Pulmonary artery endothelial cell (primary cell): ENCODE measurements around the gene CD247. TPM values are rescaled to one million over a fixed set of nuclear protein-coding genes. Genes with fewer than 3 reads are reported as not detected.

Source experiments
- DNase-seq: peaks from one replicate; pipeline ENCODE4 v3.0.0-alpha.2; 2011; ENCODE audit warnings: low read depth, low spot score
- total RNA-seq: library from RNA; depleted of rRNA; stranded (reverse); fragments of >200 nt; gene quantifications from 2 replicates; pipeline ENCODE4 v1.2.3, GENCODE V29; 2014

CD247 gene
- total RNA-seq, 1 donor from 2014 or later: 0.33 TPM

DNA sequence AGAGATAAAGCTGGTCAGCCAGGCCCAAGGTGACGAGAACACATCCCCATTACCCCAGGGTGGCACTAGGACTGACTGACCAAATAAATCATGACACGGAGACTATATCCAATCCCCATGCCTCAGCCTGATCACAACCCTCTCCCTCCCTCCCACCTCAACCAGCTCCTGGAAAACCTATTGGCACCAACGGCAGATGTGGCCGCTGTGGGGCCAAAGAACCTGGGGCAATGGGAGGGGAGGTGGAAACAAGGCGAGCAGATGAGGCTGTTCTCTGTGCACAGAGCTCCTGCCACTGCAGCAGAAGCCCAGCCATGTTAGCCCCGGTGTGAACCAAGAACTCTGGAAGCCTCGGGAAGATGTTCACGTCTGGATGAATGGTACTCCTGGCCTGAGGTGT lies 77.6 kb downstream of the CD247 start:
- no peak for DNase-seq

GRCh38 chr1:167440345-167440744 lies 78.0 kb downstream of the CD247 start:
- no peak for DNase-seq

GRCh38 chr1:167439301-167439988 lies 78.9 kb downstream of the CD247 start:
- DNase-seq: no peak

DNA sequence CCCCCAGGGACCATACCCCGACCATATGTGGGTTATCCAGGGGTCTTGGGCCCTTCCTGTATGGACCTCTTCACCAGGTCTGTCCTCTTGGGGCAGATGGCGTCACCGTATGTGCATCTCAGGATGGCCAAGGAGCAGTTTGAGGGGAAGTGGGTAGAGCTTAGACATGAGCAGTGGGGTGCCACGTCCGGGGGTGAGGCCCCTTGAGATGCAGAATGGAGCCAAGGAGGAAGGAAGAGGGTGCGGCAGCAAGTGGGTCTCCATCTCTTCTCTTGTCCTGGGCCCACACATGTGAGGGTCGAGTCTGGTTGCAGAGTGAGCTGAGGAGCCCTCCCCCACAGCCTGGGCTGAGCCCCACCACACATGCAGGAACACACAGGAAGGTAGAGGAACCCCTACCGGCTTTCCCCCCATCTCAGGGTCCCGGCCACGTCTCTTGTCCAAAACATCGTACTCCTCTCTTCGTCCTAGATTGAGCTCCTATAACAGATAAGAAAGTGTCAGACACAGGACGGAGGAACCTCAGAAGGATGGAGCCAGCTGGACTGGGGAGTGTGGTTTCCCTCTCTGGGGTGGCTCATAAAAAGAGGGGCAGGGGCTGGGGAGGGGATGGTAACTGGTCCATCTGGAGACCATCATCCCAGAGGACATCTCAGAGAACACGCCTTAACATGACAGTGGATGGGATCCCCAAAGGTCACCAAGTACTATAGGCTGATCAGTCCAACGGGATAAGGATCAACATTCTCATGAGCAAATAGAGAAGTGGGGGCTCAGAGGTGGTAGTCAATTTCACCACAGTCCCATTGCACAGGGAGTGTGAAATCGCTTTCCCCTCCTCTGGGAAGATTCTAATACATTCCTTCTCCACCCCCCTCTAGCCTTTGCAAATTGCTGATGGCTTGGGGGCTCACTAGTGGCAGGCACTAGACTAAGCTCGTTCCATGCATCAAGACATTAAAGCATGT lies 79.9 kb downstream of the CD247 start:
- no peak for DNase-seq

DNA sequence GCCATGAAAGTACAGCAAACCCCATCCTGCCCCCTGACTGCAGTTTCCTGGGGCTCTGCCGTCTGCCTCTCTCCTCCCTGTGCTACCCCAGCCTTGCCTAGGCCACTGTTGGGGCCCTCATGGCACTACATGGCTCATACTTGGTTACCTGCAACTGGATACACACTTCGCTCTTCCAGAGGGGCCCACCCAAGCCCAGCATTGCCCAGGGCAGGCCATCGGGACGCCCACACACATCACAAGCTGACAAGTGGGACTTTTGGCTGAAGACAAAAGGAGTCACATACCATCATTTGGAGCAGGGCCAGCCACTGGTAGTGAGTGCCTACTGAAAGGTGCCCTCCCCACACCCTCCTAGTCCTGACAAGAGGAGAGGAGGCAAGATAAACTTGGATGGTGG lies 82.8 kb downstream of the CD247 start:
- DNase-seq: no peak

- DNase-seq: no peak
These were observed 84.0 kb downstream of the CD247 start for GRCh38 chr1:167434306-167434705.

DNA sequence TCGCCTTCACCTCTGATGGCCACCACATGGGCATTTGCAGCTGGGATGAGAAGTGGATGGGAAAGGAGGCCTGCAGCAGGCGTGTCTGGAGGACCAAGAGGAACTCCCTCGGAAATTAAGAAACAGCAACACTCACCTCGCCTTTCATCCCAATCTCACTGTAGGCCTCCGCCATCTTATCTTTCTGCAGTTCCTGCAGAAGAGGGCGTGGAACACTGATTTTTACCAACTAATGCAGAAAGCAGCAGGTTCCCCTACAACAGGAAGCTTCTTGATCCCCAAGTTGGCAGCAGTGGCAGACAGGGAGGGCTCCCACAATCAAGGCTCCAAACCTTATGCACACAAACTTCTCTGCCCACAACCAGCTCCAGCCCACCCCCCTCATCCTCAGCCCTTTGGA lies 84.4 kb downstream of the CD247 start:
- DNase-seq: no peak

DNA sequence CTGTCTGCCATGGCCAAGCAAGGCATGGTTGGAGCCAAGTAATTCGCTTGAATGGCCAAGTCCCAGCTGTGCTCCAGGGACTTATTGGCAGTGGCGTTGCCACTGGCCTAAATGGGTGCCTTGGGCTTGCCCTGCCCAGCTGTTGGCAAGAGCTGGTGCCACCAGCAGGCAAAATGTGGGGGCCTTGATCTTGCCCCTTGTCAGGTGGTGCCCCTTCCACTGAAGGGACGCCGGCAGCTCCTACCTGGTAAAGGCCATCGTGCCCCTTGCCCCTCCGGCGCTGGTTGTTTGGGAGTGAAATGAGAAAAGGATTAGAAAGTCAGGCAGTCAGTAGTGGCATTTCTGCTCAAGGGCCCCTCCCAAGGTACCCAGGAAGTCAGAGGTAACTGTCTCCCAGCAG lies 85.5 kb downstream of the CD247 start:
- DNase-seq: no peak

GRCh38 chr1:167431909-167432650 lies 86.2 kb downstream of the CD247 start:
- DNase-seq: no peak

- DNase-seq: no peak
These were observed 86.9 kb downstream of the CD247 start for GRCh38 chr1:167431261-167431908.

DNA sequence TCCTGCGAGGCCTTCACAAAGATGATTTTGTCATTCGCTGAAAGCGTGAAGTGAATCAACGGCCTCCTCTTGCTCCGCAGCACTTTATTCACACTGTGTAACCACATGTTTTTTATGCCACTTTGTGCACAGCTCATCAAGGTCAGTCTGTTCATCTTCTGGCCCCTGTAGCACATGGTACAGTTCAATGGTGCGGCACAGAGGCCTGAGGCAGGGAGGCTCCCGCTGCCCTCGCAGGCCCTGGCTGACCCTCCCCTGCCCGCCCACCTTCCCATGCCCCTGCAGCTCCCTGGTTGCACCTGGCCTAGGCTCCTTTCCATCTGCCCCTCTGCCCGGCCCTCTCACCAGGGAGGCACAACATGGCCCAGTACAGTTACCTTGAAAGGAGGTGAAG lies 87.5 kb downstream of the CD247 start:
- no peak for DNase-seq

GRCh38 chr1:167430134-167430848 lies 88.0 kb downstream of the CD247 start:
- DNase-seq: no peak

GRCh38 chr1:167429612-167430011 lies 88.7 kb downstream of the CD247 start:
- no peak for DNase-seq

GRCh38 chr1:167428395-167428794 lies 89.9 kb downstream of the CD247 start:
- no peak for DNase-seq

DNA sequence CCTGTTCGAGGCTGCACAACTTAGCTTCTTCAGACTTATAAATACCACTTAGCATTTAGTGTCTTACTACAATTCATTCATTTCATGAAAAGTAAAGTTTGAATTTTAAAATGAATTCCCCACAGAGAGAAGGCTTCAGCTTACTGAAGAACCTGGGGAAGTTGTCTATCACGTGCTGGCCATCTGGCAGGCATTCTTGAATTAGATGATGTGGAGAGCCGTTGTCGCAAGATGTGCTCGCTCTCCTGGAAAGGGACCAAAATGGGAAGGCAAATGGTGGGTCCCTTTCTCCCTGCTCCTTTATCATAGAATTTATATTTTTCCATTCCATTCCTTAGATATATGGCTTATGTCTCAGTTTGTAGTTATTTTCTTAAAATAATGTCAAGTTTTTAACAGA lies 90.5 kb downstream of the CD247 start:
- DNase-seq: no peak

DNA sequence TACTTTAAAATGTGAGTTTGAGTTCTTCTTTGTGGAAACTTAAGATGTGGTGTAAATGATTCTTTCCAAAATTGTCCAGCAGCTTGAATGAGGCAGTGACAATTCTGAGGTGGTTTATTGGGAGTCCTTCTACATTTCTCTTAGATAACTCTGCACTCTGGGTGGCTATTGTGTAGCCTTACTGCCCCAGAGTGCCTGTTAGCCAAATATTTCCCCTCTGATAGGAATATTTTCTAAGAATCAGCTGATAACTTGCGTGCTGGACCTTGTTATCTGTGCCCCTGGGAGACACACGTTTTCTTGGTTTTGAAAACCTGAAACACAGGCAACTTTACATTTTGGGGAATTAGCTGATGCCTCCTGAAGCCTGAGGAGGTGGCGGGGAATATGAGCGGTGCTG lies 91.6 kb downstream of the CD247 start:
- no peak for DNase-seq

DNA sequence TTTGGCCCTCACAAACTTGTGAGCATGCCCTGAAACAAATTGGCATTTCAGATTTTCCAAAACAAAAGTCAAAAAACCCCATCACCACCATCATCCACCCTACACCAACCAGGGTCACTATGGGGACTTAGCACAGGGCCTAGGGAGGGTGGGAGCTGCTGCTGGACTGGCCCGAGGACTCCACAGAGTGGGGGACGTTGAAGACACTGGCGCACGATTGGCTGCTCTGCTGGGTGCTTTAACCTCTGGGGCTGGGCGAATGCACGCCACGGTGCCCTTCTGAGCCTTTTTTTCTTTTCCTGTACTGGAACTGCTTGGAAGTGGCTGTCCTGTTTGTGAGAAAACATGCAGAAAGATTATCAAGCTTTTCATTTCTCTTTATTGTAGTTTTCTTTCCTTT lies 92.8 kb downstream of the CD247 start:
- no peak for DNase-seq

- no peak for DNase-seq
These were observed 94.4 kb downstream of the CD247 start for GRCh38 chr1:167423684-167424619.

- DNase-seq: no peak
These were observed 97.8 kb downstream of the CD247 start for GRCh38 chr1:167420510-167420909.

DNA sequence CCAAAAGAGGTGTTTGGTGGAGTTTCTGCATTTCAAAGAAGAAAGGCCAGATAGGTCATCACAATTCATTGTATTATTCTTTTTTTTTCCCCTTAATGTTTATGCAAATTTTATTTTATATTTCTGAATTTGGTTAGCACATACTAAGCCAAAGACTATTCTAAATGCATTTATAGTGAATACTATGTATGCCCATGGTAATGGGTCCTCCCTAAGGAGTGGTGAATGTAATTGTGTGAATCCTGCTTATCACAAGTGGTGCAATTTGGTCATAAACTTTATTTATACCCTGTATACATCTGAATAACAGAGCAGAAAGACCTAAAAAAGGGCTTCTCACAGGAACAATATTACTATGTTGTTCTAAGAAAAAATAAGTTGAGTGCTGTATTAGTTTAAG lies 99.1 kb downstream of the CD247 start:
- DNase-seq: no peak
